Measurements from ENCODE around the gene FIBCD1.

FIBCD1 gene

DNA sequence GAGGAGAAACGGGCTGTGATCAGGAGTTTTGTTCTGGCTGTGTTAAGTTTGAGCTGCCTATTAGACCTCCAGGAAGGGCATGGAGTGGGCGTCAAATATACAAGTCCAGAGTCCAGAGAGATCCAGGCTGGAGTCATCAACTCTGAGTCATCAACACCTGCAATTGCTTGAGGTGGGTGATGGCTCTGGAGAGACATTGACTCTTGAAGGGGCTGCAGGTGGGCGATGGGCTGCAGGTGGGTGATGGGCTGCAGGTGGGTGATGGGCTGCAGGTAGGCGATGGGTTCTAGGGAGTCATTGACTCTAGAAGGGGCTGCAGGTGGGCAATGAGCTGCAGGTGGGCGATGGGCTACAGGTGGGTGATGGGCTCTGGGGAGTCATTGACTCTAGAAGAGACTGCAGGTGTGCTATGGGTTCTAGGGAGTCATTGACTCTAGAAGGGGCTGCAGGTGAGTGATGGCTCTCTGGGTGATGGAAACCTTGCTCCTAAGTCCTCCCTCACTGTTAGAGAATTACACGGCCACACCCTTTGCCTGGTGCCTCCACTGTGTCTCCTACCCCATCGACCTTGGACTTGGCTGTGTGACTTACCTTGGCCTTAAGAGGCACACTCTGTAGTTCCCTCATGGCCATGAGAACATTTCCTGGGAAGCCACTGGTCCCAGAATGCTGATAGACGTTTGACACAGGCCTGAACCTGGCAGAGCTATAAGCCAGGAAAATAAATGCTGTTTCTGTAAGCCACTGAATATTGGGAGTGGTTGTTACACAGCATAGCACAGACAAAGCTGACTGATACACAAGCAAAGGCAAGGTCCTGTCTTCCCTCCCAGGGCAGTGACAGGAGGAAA, 10.4 kb upstream of the FIBCD1 start:
- H3K27me3 Mint-ChIP-seq = peaks cover 50% of the 10 kb centered on the region

GRCh38 chr9:130948266-130948665, 9.2 kb upstream of the FIBCD1 start:
- peaks cover 2% of the 10 kb centered on the region for H3K9me3 Mint-ChIP-seq
- peaks cover 62% of the 10 kb centered on the region for H3K27me3 Mint-ChIP-seq
- no peak for ATAC-seq
- H3K27ac Mint-ChIP-seq = no peak overlapping the region
- no peak overlapping the region for H3K4me3 Mint-ChIP-seq
- H3K4me1 Mint-ChIP-seq = no peaks in the 10 kb centered on the region
- no peaks in the 10 kb centered on the region for H3K36me3 Mint-ChIP-seq

More for the DNA sequence above, 10.4 kb upstream of the FIBCD1 start:
- H3K9me3 Mint-ChIP-seq = peaks cover 2% of the 10 kb centered on the region
- no peak overlapping the region for H3K27ac Mint-ChIP-seq
- no peak for ATAC-seq
- H3K4me1 Mint-ChIP-seq = no peaks in the 10 kb centered on the region
- H3K36me3 Mint-ChIP-seq = no peaks in the 10 kb centered on the region
- no peak overlapping the region for H3K4me3 Mint-ChIP-seq

GRCh38 chr9:130947618-130948140, 8.6 kb upstream of the FIBCD1 start:
- Mint-ChIP-seq H3K36me3 (no peaks in the 10 kb centered on the region), H3K4me1 (no peaks in the 10 kb centered on the region), H3K4me3 (no peak overlapping the region), H3K27me3 (peaks cover 64% of the 10 kb centered on the region), H3K27ac (no peak overlapping the region), H3K9me3 (peaks cover 2% of the 10 kb centered on the region)
- no peak for ATAC-seq

DNA sequence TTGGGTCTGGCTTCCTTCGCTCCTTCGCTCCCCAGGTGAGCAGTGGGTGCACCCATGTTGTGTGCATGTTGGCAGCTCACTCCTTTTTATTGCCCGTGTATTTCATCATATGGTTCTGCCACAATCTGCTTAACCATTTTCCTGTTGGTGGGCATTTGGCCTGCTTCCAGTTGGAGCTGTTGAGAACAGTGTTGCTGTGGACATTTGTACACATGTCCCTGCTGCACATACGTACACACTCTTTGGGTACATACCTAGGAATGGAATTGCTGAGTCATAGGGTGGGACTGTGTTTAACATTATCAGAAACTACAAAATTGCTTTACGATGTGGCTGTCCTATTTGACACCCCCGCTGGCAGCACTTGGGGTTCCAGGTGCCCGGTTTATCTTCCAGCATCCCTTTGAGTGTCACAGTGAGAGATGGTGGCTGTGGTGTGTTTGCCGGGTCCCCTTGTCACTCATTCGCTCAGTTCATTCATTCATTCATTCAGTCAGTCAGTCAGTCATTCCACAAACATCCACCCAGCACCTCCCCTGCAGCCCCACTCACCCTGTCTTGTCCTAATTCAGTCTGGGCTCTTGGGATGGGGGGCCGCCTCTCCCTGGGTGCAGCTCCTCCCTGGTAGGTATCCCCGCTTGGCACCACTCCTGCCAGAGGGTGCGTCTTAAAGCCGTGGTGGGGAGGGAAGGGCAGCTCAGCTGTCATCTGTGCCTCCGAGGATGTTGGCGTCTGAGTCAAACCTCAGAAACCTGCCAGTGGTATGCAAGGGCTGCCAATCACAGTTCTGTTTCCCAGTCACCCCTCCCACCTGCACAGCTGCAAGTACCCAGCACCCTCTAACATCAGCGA, 7.9 kb upstream of the FIBCD1 start:
- no peak for ATAC-seq
- H3K27ac Mint-ChIP-seq = no peak overlapping the region
- peaks cover 2% of the 10 kb centered on the region for H3K9me3 Mint-ChIP-seq
- H3K36me3 Mint-ChIP-seq = no peaks in the 10 kb centered on the region
- peaks cover 68% of the 10 kb centered on the region for H3K27me3 Mint-ChIP-seq
- H3K4me1 Mint-ChIP-seq = no peaks in the 10 kb centered on the region
- no peak overlapping the region for H3K4me3 Mint-ChIP-seq

DNA sequence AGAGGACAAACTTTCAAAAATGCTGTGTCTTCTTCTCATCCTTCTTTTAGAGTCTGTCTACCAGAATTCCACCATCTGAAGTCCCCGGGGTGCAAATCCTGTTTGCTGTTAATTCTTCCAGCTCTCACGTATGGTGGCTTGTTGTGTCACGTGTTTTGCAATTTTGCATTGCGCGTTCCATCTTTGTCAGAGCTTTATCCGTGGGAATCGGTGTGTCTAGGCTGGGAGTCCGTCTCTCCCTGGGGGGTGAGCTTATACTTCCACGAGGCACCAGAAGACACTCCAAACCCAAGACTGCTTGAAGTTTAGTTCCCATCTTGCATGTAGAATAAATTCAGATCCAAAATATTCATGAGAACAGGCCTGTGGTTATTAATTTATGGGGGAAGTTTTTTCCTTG, 6.1 kb upstream of the FIBCD1 start:
- Mint-ChIP-seq H3K27me3 (peaks cover 76% of the 10 kb centered on the region), H3K4me3 (no peak overlapping the region), H3K36me3 (no peaks in the 10 kb centered on the region), H3K4me1 (peaks cover 12% of the 10 kb centered on the region), H3K9me3 (no peaks in the 10 kb centered on the region), H3K27ac (no peak overlapping the region)
- no peak for ATAC-seq

GRCh38 chr9:130944510-130945058, 5.5 kb upstream of the FIBCD1 start:
- no peak overlapping the region for H3K4me3 Mint-ChIP-seq
- peaks cover 12% of the 10 kb centered on the region for H3K4me1 Mint-ChIP-seq
- peaks cover 75% of the 10 kb centered on the region for H3K27me3 Mint-ChIP-seq
- ATAC-seq = no peak
- no peak overlapping the region for H3K27ac Mint-ChIP-seq
- no peaks in the 10 kb centered on the region for H3K9me3 Mint-ChIP-seq
- no peaks in the 10 kb centered on the region for H3K36me3 Mint-ChIP-seq

GRCh38 chr9:130943777-130944176, 4.7 kb upstream of the FIBCD1 start:
- H3K4me1 Mint-ChIP-seq = peaks cover 15% of the 10 kb centered on the region
- H3K27ac Mint-ChIP-seq = no peak overlapping the region
- H3K4me3 Mint-ChIP-seq = no peak overlapping the region
- ATAC-seq = no peak
- peaks cover 72% of the 10 kb centered on the region for H3K27me3 Mint-ChIP-seq
- no peaks in the 10 kb centered on the region for H3K36me3 Mint-ChIP-seq
- H3K9me3 Mint-ChIP-seq = no peaks in the 10 kb centered on the region

DNA sequence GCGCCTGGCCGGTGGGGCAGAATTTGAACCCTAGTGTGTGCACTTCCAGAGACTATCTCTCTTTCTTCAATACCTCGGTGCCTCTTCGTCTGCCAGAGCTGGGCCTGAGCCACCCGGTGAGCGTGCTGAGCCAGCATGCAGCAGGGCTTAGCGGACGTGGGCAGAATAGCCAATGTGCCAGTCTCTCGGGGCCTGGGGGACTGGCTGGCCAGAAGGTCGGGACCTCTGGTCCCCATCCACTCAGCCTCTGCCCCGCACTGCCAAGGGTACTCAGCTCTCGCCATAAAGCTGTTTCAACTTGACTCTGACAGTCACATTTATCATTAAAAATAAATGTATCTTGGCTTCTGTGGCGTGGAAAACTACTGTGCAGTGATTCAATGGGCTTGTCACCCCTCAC, 4.2 kb upstream of the FIBCD1 start:
- no peaks in the 10 kb centered on the region for H3K36me3 Mint-ChIP-seq
- H3K9me3 Mint-ChIP-seq = no peaks in the 10 kb centered on the region
- ATAC-seq = no peak
- H3K27ac Mint-ChIP-seq = no peak overlapping the region
- peaks cover 70% of the 10 kb centered on the region for H3K27me3 Mint-ChIP-seq
- H3K4me3 Mint-ChIP-seq = no peak overlapping the region
- H3K4me1 Mint-ChIP-seq = peaks cover 18% of the 10 kb centered on the region

GRCh38 chr9:130942679-130943078, 3.6 kb upstream of the FIBCD1 start:
- Mint-ChIP-seq H3K4me3 (no peak overlapping the region), H3K27ac (no peak overlapping the region), H3K9me3 (no peaks in the 10 kb centered on the region), H3K36me3 (no peaks in the 10 kb centered on the region), H3K4me1 (peaks cover 18% of the 10 kb centered on the region), H3K27me3 (peaks cover 69% of the 10 kb centered on the region)
- no peak for ATAC-seq

- Mint-ChIP-seq H3K4me3 (no peak overlapping the region), H3K27me3 (peaks cover 69% of the 10 kb centered on the region)
- ATAC-seq = no peak
These were observed 3.0 kb upstream of the FIBCD1 start for GRCh38 chr9:130942084-130942483.

DNA sequence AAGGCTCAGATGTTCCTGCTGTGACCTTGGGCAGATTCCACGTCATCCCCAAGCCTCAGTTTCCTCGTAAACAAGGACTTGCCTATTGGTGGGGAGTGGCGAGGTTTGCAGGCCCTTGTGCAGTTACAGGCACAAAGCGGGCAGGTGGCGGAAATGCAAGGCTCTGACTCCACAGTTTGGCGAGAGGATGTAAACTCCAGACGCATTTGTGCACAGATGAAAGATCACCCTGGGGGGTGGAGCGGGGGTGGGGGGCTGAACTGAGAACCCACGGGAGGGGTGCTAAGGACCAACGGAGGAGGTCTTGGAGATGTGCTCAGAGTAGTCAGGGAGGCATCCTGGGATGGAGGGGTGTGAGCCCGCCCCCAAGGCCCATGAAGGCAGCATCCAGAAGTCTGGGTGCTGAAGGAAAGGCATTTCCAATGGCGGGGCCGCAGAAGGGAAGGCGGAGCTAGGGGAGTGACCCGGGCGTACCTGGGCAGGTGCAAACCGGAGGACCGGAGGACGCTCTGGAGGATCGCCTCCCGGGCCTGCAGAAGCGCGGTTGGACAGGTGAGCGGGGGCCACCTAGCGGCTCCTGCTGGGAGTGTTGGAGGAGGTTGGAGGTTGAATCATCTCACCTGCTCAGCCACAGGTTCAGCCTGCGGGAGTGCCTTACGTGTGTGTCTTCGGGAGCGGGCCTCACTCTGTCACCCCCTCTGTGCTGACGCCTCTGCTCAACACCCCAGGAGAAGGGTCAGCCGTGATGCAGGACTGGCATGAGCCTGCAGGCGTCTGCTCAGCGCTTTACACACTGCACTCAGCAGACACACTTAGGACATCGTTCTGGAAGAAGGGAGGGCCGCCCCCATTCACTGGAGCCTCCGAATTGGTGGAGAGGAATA, 1.9 kb upstream of the FIBCD1 start:
- Mint-ChIP-seq H3K9me3 (no peaks in the 10 kb centered on the region), H3K27ac (no peak overlapping the region), H3K4me3 (no peak overlapping the region), H3K36me3 (no peaks in the 10 kb centered on the region), H3K4me1 (peaks cover 25% of the 10 kb centered on the region), H3K27me3 (peaks cover 72% of the 10 kb centered on the region)
- peak; percentile 70 for ATAC-seq

More at GRCh38 chr9:130942084-130942483, 3.0 kb upstream of the FIBCD1 start:
- Mint-ChIP-seq H3K36me3 (no peaks in the 10 kb centered on the region), H3K4me1 (peaks cover 19% of the 10 kb centered on the region), H3K9me3 (no peaks in the 10 kb centered on the region), H3K27ac (no peak overlapping the region)

- peaks cover 25% of the 10 kb centered on the region for H3K4me1 Mint-ChIP-seq
- H3K36me3 Mint-ChIP-seq = no peaks in the 10 kb centered on the region
- peak overlapping the region; percentile 64 for H3K4me3 Mint-ChIP-seq
- no peak overlapping the region for H3K27ac Mint-ChIP-seq
- ATAC-seq = no peak
- peaks cover 80% of the 10 kb centered on the region for H3K27me3 Mint-ChIP-seq
- H3K9me3 Mint-ChIP-seq = no peaks in the 10 kb centered on the region
These were observed 1.0 kb upstream of the FIBCD1 start for GRCh38 chr9:130940027-130940549.

DNA sequence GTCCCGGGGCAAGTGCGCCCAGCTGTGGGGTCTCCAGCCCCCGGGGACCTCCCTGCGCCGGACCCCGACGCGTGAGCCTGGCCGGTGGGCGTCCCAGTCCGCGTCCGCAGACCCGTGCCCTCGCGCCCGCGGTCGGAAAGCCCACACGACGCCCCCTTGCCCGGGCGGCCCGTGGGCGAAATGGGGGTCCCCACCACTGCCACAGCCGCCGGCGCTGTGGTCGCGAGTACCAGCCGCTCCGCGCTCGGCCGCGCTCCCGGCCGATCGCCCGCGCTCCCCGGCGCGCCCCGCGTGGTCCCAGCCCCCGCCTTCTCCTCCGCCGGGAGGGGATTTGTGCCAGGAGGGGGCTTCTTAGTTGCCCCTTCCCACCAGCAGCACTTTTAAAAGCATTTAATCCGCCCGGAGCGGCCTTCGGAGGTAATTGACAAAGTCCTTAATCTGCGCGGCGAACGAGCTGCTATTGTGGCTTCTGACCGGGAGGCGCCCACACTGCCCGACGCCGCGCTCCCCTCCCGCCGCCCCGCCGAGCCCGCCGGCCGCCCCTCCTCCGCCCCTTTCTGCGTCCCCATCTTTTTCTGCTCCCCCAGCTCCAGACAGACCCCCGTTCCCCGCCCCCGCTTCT, 469 bp upstream of the FIBCD1 start:
- Mint-ChIP-seq H3K4me1 (peaks cover 25% of the 10 kb centered on the region), H3K36me3 (no peaks in the 10 kb centered on the region), H3K4me3 (peak overlapping the region; percentile 64), H3K9me3 (no peaks in the 10 kb centered on the region), H3K27ac (no peak overlapping the region), H3K27me3 (peaks cover 86% of the 10 kb centered on the region)
- ATAC-seq = no peak

DNA sequence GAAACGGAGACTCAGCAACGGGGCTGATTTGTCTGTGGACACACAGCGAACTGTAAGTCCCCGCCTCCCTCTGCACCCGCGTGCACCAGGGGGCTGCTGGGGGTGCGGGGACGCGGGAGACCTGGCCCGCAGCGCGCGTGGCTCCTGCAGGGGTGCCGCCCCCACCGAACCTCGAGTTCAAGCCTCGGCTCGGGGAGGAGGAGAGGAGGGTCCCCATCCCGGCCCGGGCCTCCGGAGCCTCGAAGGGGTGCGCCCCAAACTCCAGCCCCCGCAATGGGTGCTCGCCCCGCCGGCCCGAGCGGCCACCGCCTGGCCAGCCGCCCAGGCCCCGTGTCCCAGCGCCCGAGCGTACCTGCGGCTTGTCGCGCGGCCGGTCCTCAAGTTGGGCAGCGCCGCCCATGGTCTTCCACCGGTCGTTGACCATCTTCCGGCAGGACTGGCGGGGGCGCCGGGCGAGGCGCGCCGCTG, 829 bp downstream of the FIBCD1 start:
- no peak for ATAC-seq
- H3K9me3 Mint-ChIP-seq = no peaks in the 10 kb centered on the region
- H3K27ac Mint-ChIP-seq = no peak overlapping the region
- no peaks in the 10 kb centered on the region for H3K36me3 Mint-ChIP-seq
- H3K4me3 Mint-ChIP-seq = no peak overlapping the region
- H3K27me3 Mint-ChIP-seq = peaks cover 87% of the 10 kb centered on the region
- peaks cover 27% of the 10 kb centered on the region for H3K4me1 Mint-ChIP-seq

Data from stimulated activated memory B cell treated with anti-CD40 and anti-IgM and Interleukin-4, amounts not matched to agents 10 μg/mL and 1 μg/mL and 100 μg/mL, for 72 hours (primary cell).